Measurements from ENCODE around the gene BTN2A1. TPM values are rescaled to one million over a fixed set of nuclear protein-coding genes. Genes with fewer than 3 reads are reported as not detected.

Gene BTN2A1
- total RNA-seq, 4 donors from 2014 or later, result 14.7 to 23.9 (median 18.2) TPM

- WGBS, 2 donors (ENCODE audit: low coverage in 1 of 2), result 1 to 3% methylated on average over 8 to 10 of the region's 12 CpGs
- peaks cover 0 to 32% (median 6%) of the 10 kb centered on the region in 3 donors for H3K4me1 ChIP-seq
- peak overlapping the region; percentile 86 to 99 (median 90) for H3K27ac ChIP-seq
- H3K9me3 ChIP-seq, result peaks cover 0 to 6% (median 0%) of the 10 kb centered on the region in 3 donors
- peak; percentile 99 for ATAC-seq
- peak overlapping the region; percentile 48 to 91 for H3K4me3 ChIP-seq
- peaks cover 0 to 16% of the 10 kb centered on the region in 2 donors for H3K36me3 ChIP-seq
- no peak for TF ChIP-seq EP300 (IDR thresholded peaks at IDR 0.05)
- peak; percentile 94 for TF ChIP-seq POLR2AphosphoS5 (IDR thresholded peaks at IDR 0.05)
- TF ChIP-seq CTCF (IDR thresholded peaks at IDR 0.05), result no peak
- TF ChIP-seq POLR2A (IDR thresholded peaks at IDR 0.05), result peak; percentile 49 to 71
- H3K27me3 ChIP-seq, result no peaks in the 10 kb centered on the region
Measured at GRCh38 chr6:26473758-26474438, 16.1 kb downstream of the BTN2A1 start.

- H3K4me1 ChIP-seq, result peaks cover 0 to 32% (median 6%) of the 10 kb centered on the region in 3 donors
- H3K27ac ChIP-seq, result peak overlapping the region; percentile 86 to 99 (median 90)
- H3K27me3 ChIP-seq, result no peaks in the 10 kb centered on the region
- peaks cover 0 to 6% (median 0%) of the 10 kb centered on the region in 3 donors for H3K9me3 ChIP-seq
- H3K4me3 ChIP-seq, result peak overlapping the region; percentile 48 to 91
- ATAC-seq, result peak; percentile 11
- H3K36me3 ChIP-seq, result peaks cover 0 to 11% of the 10 kb centered on the region in 2 donors
- TF ChIP-seq CTCF (IDR thresholded peaks at IDR 0.05) (no peak), POLR2AphosphoS5 (IDR thresholded peaks at IDR 0.05) (no peak), POLR2A (IDR thresholded peaks at IDR 0.05) (no peak), EP300 (IDR thresholded peaks at IDR 0.05) (no peak)
- 24 to 31% methylated on average over 2 of the region's 2 CpGs for WGBS, 2 donors (ENCODE audit: low coverage in 1 of 2)
Measured at GRCh38 chr6:26474439-26474881, 16.7 kb downstream of the BTN2A1 start.

GRCh38 chr6:26475823-26476729 lies 18.3 kb downstream of the BTN2A1 start:
- no peaks in the 10 kb centered on the region for H3K27me3 ChIP-seq
- H3K27ac ChIP-seq, result peak overlapping the region in 2 of 4 donors; percentile 88 to 91
- ATAC-seq, result no peak
- no peak for TF ChIP-seq POLR2A (IDR thresholded peaks at IDR 0.05)
- TF ChIP-seq CTCF (IDR thresholded peaks at IDR 0.05), result no peak
- TF ChIP-seq EP300 (IDR thresholded peaks at IDR 0.05), result no peak
- no peak for TF ChIP-seq POLR2AphosphoS5 (IDR thresholded peaks at IDR 0.05)
- no peaks in the 10 kb centered on the region for H3K36me3 ChIP-seq
- H3K4me1 ChIP-seq, result peaks cover 0 to 32% (median 6%) of the 10 kb centered on the region in 3 donors
- peaks cover 0 to 6% (median 0%) of the 10 kb centered on the region in 3 donors for H3K9me3 ChIP-seq
- H3K4me3 ChIP-seq, result no peak overlapping the region
- 74 to 79% methylated on average over 5 to 7 of the region's 7 CpGs for WGBS, 2 donors (ENCODE audit: low coverage in 1 of 2)

- H3K4me1 ChIP-seq, result peaks cover 0 to 32% (median 6%) of the 10 kb centered on the region in 3 donors
- no peak overlapping the region for H3K4me3 ChIP-seq
- no peaks in the 10 kb centered on the region for H3K27me3 ChIP-seq
- ATAC-seq, result no peak
- TF ChIP-seq CTCF (IDR thresholded peaks at IDR 0.05) (no peak), POLR2A (IDR thresholded peaks at IDR 0.05) (no peak), POLR2AphosphoS5 (IDR thresholded peaks at IDR 0.05) (no peak), EP300 (IDR thresholded peaks at IDR 0.05) (no peak)
- 69% methylated on average over 4 of the region's 4 CpGs; no CpG with 5 or more reads in 1 of the 2 donors for WGBS, 2 donors (ENCODE audit: low coverage in 1 of 2)
- H3K9me3 ChIP-seq, result peaks cover 0 to 5% (median 0%) of the 10 kb centered on the region in 3 donors
- no peaks in the 10 kb centered on the region for H3K36me3 ChIP-seq
- peak overlapping the region in 1 of 4 donors; percentile 91 for H3K27ac ChIP-seq
Measured at GRCh38 chr6:26476896-26477295, 19.1 kb downstream of the BTN2A1 start.

Data from gastroesophageal sphincter (tissue), 4 donors.